Activated naive CD4-positive, alpha-beta T cell treated with anti-CD3 and anti-CD28 coated beads, Interleukin-2, amount 50 U/mL, for 16 hours (primary cell): ENCODE measurements around the gene CYP1A1.
"Not testable (repeated sequence)": the region's sequence is repeated elsewhere in the genome, so short reads cannot be mapped to it uniquely, and the experiment has no call there.

Source experiments
- DNase-seq: peaks from one replicate; pipeline ENCODE4 v3.0.0-alpha.2; 2020

The CYP1A1 gene

GRCh38 chr15:74725225-74725774 is at the start of gene CYP1A1:
Gene CYP1A1 (minus strand): TSS chr15:74725528. CDS start chr15:74723097, 2,431 bp downstream.
- peak; percentile 58 for DNase-seq

GRCh38 chr15:74773731-74774252 is 48.5 kb upstream of the CYP1A1 start:
- DNase-seq = no peak

- DNase-seq = no peak
These were observed 48.0 kb upstream of the CYP1A1 start for GRCh38 chr15:74773329-74773728.

- DNase-seq = no peak
These were observed 45.0 kb upstream of the CYP1A1 start for GRCh38 chr15:74770211-74770903.

- DNase-seq = no peak
These were observed 44.2 kb upstream of the CYP1A1 start for GRCh38 chr15:74769463-74770025.

- DNase-seq = peak; percentile 66
These were observed 43.5 kb upstream of the CYP1A1 start for GRCh38 chr15:74768771-74769342.

- DNase-seq = no peak
These were observed 42.9 kb upstream of the CYP1A1 start for GRCh38 chr15:74768099-74768770.

- no peak for DNase-seq
These were observed 42.1 kb upstream of the CYP1A1 start for GRCh38 chr15:74767167-74768098.

- DNase-seq = no peak
These were observed 38.1 kb upstream of the CYP1A1 start for GRCh38 chr15:74763416-74763815.

- no peak for DNase-seq
These were observed 37.4 kb upstream of the CYP1A1 start for GRCh38 chr15:74762791-74763150.

GRCh38 chr15:74758736-74759135 is 33.4 kb upstream of the CYP1A1 start:
- no peak for DNase-seq

GRCh38 chr15:74754593-74755215 is 29.4 kb upstream of the CYP1A1 start:
- no peak for DNase-seq

GRCh38 chr15:74752531-74752930 is 27.2 kb upstream of the CYP1A1 start:
- no peak for DNase-seq

GRCh38 chr15:74752011-74752410 is 26.7 kb upstream of the CYP1A1 start:
- no peak for DNase-seq

GRCh38 chr15:74750751-74751150 is 25.4 kb upstream of the CYP1A1 start:
- DNase-seq = no peak

- no peak for DNase-seq
These were observed 24.5 kb upstream of the CYP1A1 start for GRCh38 chr15:74749832-74750231.

- DNase-seq = no peak
These were observed 23.1 kb upstream of the CYP1A1 start, which contains the start of gene CYP1A2 for GRCh38 chr15:74748322-74748946. Gene CYP1A2 (plus strand): TSS chr15:74748845. CDS start chr15:74749739, 894 bp downstream.

GRCh38 chr15:74746389-74746788 is 21.1 kb upstream of the CYP1A1 start:
- no peak for DNase-seq

- DNase-seq = no peak
These were observed 17.1 kb upstream of the CYP1A1 start for GRCh38 chr15:74742422-74742821.

- not testable (repeated sequence) for DNase-seq
These were observed 12.9 kb upstream of the CYP1A1 start for GRCh38 chr15:74738239-74738638.

- DNase-seq = no peak
These were observed 10.0 kb upstream of the CYP1A1 start for GRCh38 chr15:74735305-74735704.
